ENCODE results near the gene DNAJB6. TPM values are rescaled to one million over a fixed set of nuclear protein-coding genes. Genes with fewer than 3 reads are reported as not detected.

DNAJB6 gene
- polyA plus RNA-seq, 3 donors, result 66.6 to 117 (median 116) TPM

DNA sequence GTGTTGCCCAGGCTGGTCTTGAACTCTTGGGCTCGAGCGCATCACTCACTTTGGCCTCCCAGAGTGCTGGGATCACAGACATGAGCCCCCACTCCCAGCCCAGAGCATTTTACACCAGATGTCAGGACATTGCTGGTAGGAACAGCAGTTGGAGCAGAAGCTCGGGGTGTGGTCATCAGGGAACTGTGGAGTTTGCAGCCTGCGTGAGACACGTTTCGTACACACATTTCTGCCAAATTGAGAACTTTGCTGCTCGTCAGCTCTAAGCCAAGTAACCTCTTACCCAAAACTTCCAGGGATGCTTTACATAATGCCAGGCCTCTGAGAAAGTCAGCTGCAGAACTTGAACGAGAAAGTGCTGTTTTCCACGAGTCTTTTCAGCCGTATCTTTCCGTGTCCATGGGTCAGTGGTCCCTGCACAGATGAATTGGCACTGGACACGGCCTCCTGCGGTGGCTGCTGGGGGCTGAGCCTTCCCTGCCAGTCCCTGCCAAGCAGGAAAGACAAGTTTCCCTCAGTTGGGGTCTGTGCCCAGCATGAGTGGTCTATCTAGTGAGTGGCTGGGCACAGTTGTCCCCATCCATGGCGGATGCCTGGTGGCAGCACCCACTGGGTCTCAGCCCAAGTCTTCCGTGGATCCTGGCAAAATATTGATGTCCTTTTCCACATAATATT, 54.4 kb downstream of the DNAJB6 start:
- WGBS (ENCODE audit: insufficient coverage), result 66% methylated on average over 13 of the region's 15 CpGs
- Histone ChIP-seq H3K27me3 (ENCODE audit: control insufficient read depth in 2 of 2, insufficient read depth in 2 of 2, low read length in 2 of 2) (no peaks in the 10 kb centered on the region), H3K79me2 (ENCODE audit: insufficient read depth, low read length) (peaks cover 39% of the 10 kb centered on the region), H2AFZ (ENCODE audit: insufficient read depth, low read depth, low read length, poor library complexity, severe bottlenecking) (no peak overlapping the region), H4K20me1 (ENCODE audit: insufficient read depth, low read length) (peaks cover 93% of the 10 kb centered on the region), H3K4me1 (ENCODE audit: control insufficient read depth in 1 of 2, insufficient read depth in 2 of 2, low read length in 2 of 2) (peaks cover 56 to 80% of the 10 kb centered on the region in 2 donors), H3K4me3 (replicated peaks in 1 of 3; ENCODE audit: low read depth in 2 of 3, low read length in 3 of 3) (peak overlapping the region in 1 of 3 experiments; percentile 67), H3K9me3 (replicated peaks in 1 of 2; ENCODE audit: control insufficient read depth in 1 of 2, insufficient read depth in 1 of 2, low read length in 2 of 2) (no peaks in the 10 kb centered on the region), H3K9ac (ENCODE audit: insufficient read depth, low read length, poor library complexity, severe bottlenecking) (no peak overlapping the region), H3K4me2 (replicated peaks; ENCODE audit: extremely low read depth, low read length, poor library complexity, severe bottlenecking) (peak overlapping the region; percentile 65), H3K27ac (ENCODE audit: low read depth in 1 of 2, low read length in 2 of 2) (peak overlapping the region in 1 of 2 donors; percentile 83), H3K36me3 (replicated peaks in 1 of 2; ENCODE audit: control insufficient read depth in 1 of 2, insufficient read depth in 2 of 2, low read length in 2 of 2) (peaks cover 0 to 16% of the 10 kb centered on the region in 2 donors)
- Mint-ChIP-seq H3K36me3 (peaks cover 26 to 31% of the 10 kb centered on the region in 2 donors), H3K27ac (peak overlapping the region; percentile 70 to 92 (median 79)), H3K27me3 (ENCODE audit: low read depth in 3 of 3) (no peaks in the 10 kb centered on the region), H3K9me3 (no peaks in the 10 kb centered on the region), H3K4me1 (peaks cover 74% of the 10 kb centered on the region), H3K4me3 (peak overlapping the region in 1 of 2 donors; percentile 48)
- intact Hi-C loops (cut with micrococcal nuclease), result no loop called here
- TF ChIP-seq, protein P1, sequence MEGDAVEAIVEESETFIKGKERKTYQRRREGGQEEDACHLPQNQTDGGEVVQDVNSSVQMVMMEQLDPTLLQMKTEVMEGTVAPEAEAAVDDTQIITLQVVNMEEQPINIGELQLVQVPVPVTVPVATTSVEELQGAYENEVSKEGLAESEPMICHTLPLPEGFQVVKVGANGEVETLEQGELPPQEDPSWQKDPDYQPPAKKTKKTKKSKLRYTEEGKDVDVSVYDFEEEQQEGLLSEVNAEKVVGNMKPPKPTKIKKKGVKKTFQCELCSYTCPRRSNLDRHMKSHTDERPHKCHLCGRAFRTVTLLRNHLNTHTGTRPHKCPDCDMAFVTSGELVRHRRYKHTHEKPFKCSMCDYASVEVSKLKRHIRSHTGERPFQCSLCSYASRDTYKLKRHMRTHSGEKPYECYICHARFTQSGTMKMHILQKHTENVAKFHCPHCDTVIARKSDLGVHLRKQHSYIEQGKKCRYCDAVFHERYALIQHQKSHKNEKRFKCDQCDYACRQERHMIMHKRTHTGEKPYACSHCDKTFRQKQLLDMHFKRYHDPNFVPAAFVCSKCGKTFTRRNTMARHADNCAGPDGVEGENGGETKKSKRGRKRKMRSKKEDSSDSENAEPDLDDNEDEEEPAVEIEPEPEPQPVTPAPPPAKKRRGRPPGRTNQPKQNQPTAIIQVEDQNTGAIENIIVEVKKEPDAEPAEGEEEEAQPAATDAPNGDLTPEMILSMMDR (IDR thresholded peaks at IDR 0.05), result no peak
- no peak for DNase-seq

DNA sequence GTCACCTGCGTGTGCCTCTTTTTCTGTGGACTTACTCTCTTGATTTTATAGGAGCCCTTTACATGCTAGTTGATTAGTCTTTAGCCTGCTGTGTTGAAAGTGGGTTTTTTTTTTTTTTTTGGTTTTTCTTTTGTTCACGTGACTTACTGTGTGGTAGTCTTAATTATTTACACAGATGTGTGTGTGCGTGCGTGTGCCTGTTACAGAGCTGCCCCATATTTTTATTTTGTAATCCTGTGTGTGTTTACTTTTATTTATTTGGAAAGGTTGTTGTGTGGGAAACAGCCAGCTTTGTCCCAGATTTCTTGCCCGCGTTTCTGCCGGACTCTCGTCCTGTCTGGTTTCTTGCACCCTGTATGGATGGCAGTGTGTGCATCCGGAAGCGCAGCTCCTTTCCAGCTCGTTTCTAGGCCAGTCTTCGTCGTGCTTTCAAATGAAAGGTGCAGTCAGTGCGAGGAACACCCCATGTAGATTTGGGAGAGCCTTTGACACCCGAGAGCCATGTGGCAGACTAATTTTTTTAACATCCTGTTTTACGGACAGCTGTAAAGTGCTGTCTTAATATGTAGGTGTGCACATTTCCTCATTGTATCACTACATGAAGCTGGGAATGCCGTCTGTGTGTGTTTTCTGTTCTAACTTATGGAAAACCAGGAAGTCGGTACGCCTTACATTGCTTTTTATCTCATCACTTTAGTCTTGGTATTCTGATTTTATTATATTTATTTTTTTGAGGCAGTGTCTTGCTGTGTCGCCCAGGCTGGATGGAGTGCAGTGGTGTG, 55.6 kb downstream of the DNAJB6 start:
- intact Hi-C loops (cut with micrococcal nuclease), result no loop called here
- H3K36me3 ChIP-seq (replicated peaks in 1 of 2; ENCODE audit: control insufficient read depth in 1 of 2, insufficient read depth in 2 of 2, low read length in 2 of 2), result peaks cover 0 to 21% of the 10 kb centered on the region in 2 donors
- TF ChIP-seq, protein P1 (IDR thresholded peaks at IDR 0.05), result no peak
- H3K27me3 ChIP-seq (ENCODE audit: control insufficient read depth in 2 of 2, insufficient read depth in 2 of 2, low read length in 2 of 2), result no peaks in the 10 kb centered on the region
- no peak overlapping the region for H2AFZ ChIP-seq (ENCODE audit: insufficient read depth, low read depth, low read length, poor library complexity, severe bottlenecking)
- no peak overlapping the region for H3K4me3 ChIP-seq (replicated peaks in 1 of 3; ENCODE audit: low read depth in 2 of 3, low read length in 3 of 3)
- peaks cover 94% of the 10 kb centered on the region for H4K20me1 ChIP-seq (ENCODE audit: insufficient read depth, low read length)
- no peak overlapping the region for H3K4me2 ChIP-seq (replicated peaks; ENCODE audit: extremely low read depth, low read length, poor library complexity, severe bottlenecking)
- H3K79me2 ChIP-seq (ENCODE audit: insufficient read depth, low read length), result peaks cover 39% of the 10 kb centered on the region
- Mint-ChIP-seq H3K4me1 (peaks cover 74% of the 10 kb centered on the region), H3K9me3 (peaks cover 0 to 1% (median 0%) of the 10 kb centered on the region in 7 donors), H3K4me3 (no peak overlapping the region), H3K27ac (no peak overlapping the region), H3K27me3 (ENCODE audit: low read depth in 3 of 3) (no peaks in the 10 kb centered on the region), H3K36me3 (peaks cover 23 to 30% of the 10 kb centered on the region in 2 donors)
- peaks cover 58 to 85% of the 10 kb centered on the region in 2 donors for H3K4me1 ChIP-seq (ENCODE audit: control insufficient read depth in 1 of 2, insufficient read depth in 2 of 2, low read length in 2 of 2)
- WGBS (ENCODE audit: insufficient coverage), result 94% methylated on average over 11 of the region's 20 CpGs
- H3K9me3 ChIP-seq (replicated peaks in 1 of 2; ENCODE audit: control insufficient read depth in 1 of 2, insufficient read depth in 1 of 2, low read length in 2 of 2), result no peaks in the 10 kb centered on the region
- H3K9ac ChIP-seq (ENCODE audit: insufficient read depth, low read length, poor library complexity, severe bottlenecking), result no peak overlapping the region
- DNase-seq, result no peak
- H3K27ac ChIP-seq (ENCODE audit: low read depth in 1 of 2, low read length in 2 of 2), result no peak overlapping the region
